NCI-H510A treated with DMSO at 0.1 percent for 48 hours (cell line): Measurements from ENCODE around the gene EPS15.
"Not testable (repeated sequence)": the region's sequence is repeated elsewhere in the genome, so short reads cannot be mapped to it uniquely, and the experiment has no call there.

ENCODE experiments used
- DNase-seq: peaks from one replicate; lab custom pipeline; 2025; lab: John Stamatoyannopoulos, UW

Gene EPS15

GRCh38 chr1:51425273-51425672 is 93.8 kb downstream of the EPS15 start:
- DNase-seq: no peak

- no peak for DNase-seq
Observed at GRCh38 chr1:51423073-51423821, 95.8 kb downstream of the EPS15 start.

- DNase-seq: no peak
Observed at GRCh38 chr1:51422367-51423072, 96.5 kb downstream of the EPS15 start.

GRCh38 chr1:51421964-51422363 is 97.1 kb downstream of the EPS15 start:
- peak; percentile 44 for DNase-seq

GRCh38 chr1:51420867-51421627 is 98.0 kb downstream of the EPS15 start:
- DNase-seq: no peak

GRCh38 chr1:51418384-51418959 is 100.6 kb downstream of the EPS15 start:
- no peak for DNase-seq

- no peak for DNase-seq
Observed at GRCh38 chr1:51417496-51418383, 101.3 kb downstream of the EPS15 start.

- no peak for DNase-seq
Observed at GRCh38 chr1:51416910-51417309, 102.2 kb downstream of the EPS15 start.

- no peak for DNase-seq
Observed at GRCh38 chr1:51415963-51416362, 103.1 kb downstream of the EPS15 start.

GRCh38 chr1:51414811-51415210 is 104.3 kb downstream of the EPS15 start:
- DNase-seq: no peak

- DNase-seq: not testable (repeated sequence)
Observed at GRCh38 chr1:51411820-51412219, 107.2 kb downstream of the EPS15 start.

GRCh38 chr1:51410568-51411460 is 108.3 kb downstream of the EPS15 start:
- no peak for DNase-seq

GRCh38 chr1:51409755-51410541 is 109.1 kb downstream of the EPS15 start:
- not testable (repeated sequence) for DNase-seq

- no peak for DNase-seq
Observed at GRCh38 chr1:51392241-51392640, 126.8 kb downstream of the EPS15 start.

- not testable (repeated sequence) for DNase-seq
Observed at GRCh38 chr1:51390641-51391040, 128.4 kb downstream of the EPS15 start.

- DNase-seq: not testable (repeated sequence)
Observed at GRCh38 chr1:51387288-51387687, 131.8 kb downstream of the EPS15 start.

GRCh38 chr1:51386259-51386658 is 132.8 kb downstream of the EPS15 start:
- DNase-seq: not testable (repeated sequence)

- DNase-seq: no peak
Observed at GRCh38 chr1:51385776-51386175, 133.3 kb downstream of the EPS15 start.

GRCh38 chr1:51381964-51382363 is 137.1 kb downstream of the EPS15 start:
- no peak for DNase-seq
